ENCODE results near the gene MGAT1.
"Not testable (repeated sequence)": the region's sequence is repeated elsewhere in the genome, so short reads cannot be mapped to it uniquely, and the experiment has no call there.

MGAT1 gene

GRCh38 chr5:180831139-180832093 lies 28.8 kb upstream of the MGAT1 start:
- Mint-ChIP-seq H3K4me3 (peak overlapping the region; percentile 99), H3K36me3 (ENCODE audit: insufficient read depth) (peaks cover 23% of the 10 kb centered on the region), H3K4me1 (peaks cover 48% of the 10 kb centered on the region), H3K27me3 (no peaks in the 10 kb centered on the region), H3K9me3 (no peaks in the 10 kb centered on the region), H3K27ac (ENCODE audit: low read depth) (peak overlapping the region; percentile 98)
- peak; percentile 50 to 59 for DNase-seq (ENCODE audit: low spot score in 2 of 2)
- ATAC-seq (replicated peaks; ENCODE audit: extremely low read depth, poor library complexity, severe bottlenecking): peak; percentile 69

- peak; percentile 51 to 63 for DNase-seq (ENCODE audit: low spot score in 2 of 2)
Observed at GRCh38 chr5:180830253-180831138, 27.9 kb upstream of the MGAT1 start.

GRCh38 chr5:180829726-180830125 lies 27.1 kb upstream of the MGAT1 start:
- peaks cover 42% of the 10 kb centered on the region for H3K4me1 Mint-ChIP-seq
- DNase-seq (ENCODE audit: low spot score in 2 of 2): no peak

More at GRCh38 chr5:180830253-180831138, 27.9 kb upstream of the MGAT1 start:
- H3K27ac Mint-ChIP-seq (ENCODE audit: low read depth): peak overlapping the region; percentile 98
- no peaks in the 10 kb centered on the region for H3K9me3 Mint-ChIP-seq
- H3K4me3 Mint-ChIP-seq: peak overlapping the region; percentile 99
- ATAC-seq (replicated peaks; ENCODE audit: extremely low read depth, poor library complexity, severe bottlenecking): peak; percentile 74
- H3K27me3 Mint-ChIP-seq: no peaks in the 10 kb centered on the region
- H3K4me1 Mint-ChIP-seq: peaks cover 44% of the 10 kb centered on the region
- H3K36me3 Mint-ChIP-seq (ENCODE audit: insufficient read depth): peaks cover 23% of the 10 kb centered on the region

GRCh38 chr5:180828756-180829531 lies 26.3 kb upstream of the MGAT1 start:
- not testable (repeated sequence) for H3K27ac Mint-ChIP-seq (ENCODE audit: low read depth); H3K4me3 Mint-ChIP-seq; H3K9me3 Mint-ChIP-seq; DNase-seq (ENCODE audit: low spot score in 2 of 2); H3K27me3 Mint-ChIP-seq; ATAC-seq (replicated peaks; ENCODE audit: extremely low read depth, poor library complexity, severe bottlenecking)
- Mint-ChIP-seq H3K4me1 (peaks cover 34% of the 10 kb centered on the region), H3K36me3 (ENCODE audit: insufficient read depth) (peaks cover 17% of the 10 kb centered on the region)

More at GRCh38 chr5:180829726-180830125, 27.1 kb upstream of the MGAT1 start:
- Mint-ChIP-seq H3K36me3 (ENCODE audit: insufficient read depth) (peaks cover 20% of the 10 kb centered on the region), H3K4me3 (peak overlapping the region; percentile 99), H3K9me3 (no peaks in the 10 kb centered on the region), H3K27me3 (no peaks in the 10 kb centered on the region), H3K27ac (ENCODE audit: low read depth) (peak overlapping the region; percentile 98)
- no peak for ATAC-seq (replicated peaks; ENCODE audit: extremely low read depth, poor library complexity, severe bottlenecking)

- not testable (repeated sequence) for DNase-seq (ENCODE audit: low spot score in 2 of 2); H3K4me3 Mint-ChIP-seq; ATAC-seq (replicated peaks; ENCODE audit: extremely low read depth, poor library complexity, severe bottlenecking); H3K27me3 Mint-ChIP-seq; H3K9me3 Mint-ChIP-seq; H3K27ac Mint-ChIP-seq (ENCODE audit: low read depth)
- Mint-ChIP-seq H3K4me1 (peaks cover 26% of the 10 kb centered on the region), H3K36me3 (ENCODE audit: insufficient read depth) (peaks cover 15% of the 10 kb centered on the region)
Observed at GRCh38 chr5:180827374-180827773, 24.8 kb upstream of the MGAT1 start.

- Mint-ChIP-seq H3K27ac (ENCODE audit: low read depth) (no peak overlapping the region), H3K4me3 (no peak overlapping the region), H3K4me1 (peaks cover 19% of the 10 kb centered on the region), H3K27me3 (no peaks in the 10 kb centered on the region), H3K36me3 (ENCODE audit: insufficient read depth) (peaks cover 8% of the 10 kb centered on the region), H3K9me3 (no peaks in the 10 kb centered on the region)
- ATAC-seq (replicated peaks; ENCODE audit: extremely low read depth, poor library complexity, severe bottlenecking): no peak
- DNase-seq (ENCODE audit: low spot score in 2 of 2): no peak
Observed at GRCh38 chr5:180825768-180826525, 23.3 kb upstream of the MGAT1 start.

- no peaks in the 10 kb centered on the region for H3K9me3 Mint-ChIP-seq
- no peak overlapping the region for H3K27ac Mint-ChIP-seq (ENCODE audit: low read depth)
- peaks cover 8% of the 10 kb centered on the region for H3K4me1 Mint-ChIP-seq
- ATAC-seq (replicated peaks; ENCODE audit: extremely low read depth, poor library complexity, severe bottlenecking) (no peak), DNase-seq (ENCODE audit: low spot score in 2 of 2) (no peak)
- no peak overlapping the region for H3K4me3 Mint-ChIP-seq
- H3K27me3 Mint-ChIP-seq: no peaks in the 10 kb centered on the region
- H3K36me3 Mint-ChIP-seq (ENCODE audit: insufficient read depth): peaks cover 3% of the 10 kb centered on the region
Observed at GRCh38 chr5:180824630-180825476, 22.2 kb upstream of the MGAT1 start.

- no peaks in the 10 kb centered on the region for H3K9me3 Mint-ChIP-seq
- H3K4me3 Mint-ChIP-seq: no peak overlapping the region
- peaks cover under 1% of the 10 kb centered on the region for H3K4me1 Mint-ChIP-seq
- DNase-seq (ENCODE audit: low spot score in 2 of 2): no peak
- H3K27me3 Mint-ChIP-seq: no peaks in the 10 kb centered on the region
- no peak overlapping the region for H3K27ac Mint-ChIP-seq (ENCODE audit: low read depth)
- H3K36me3 Mint-ChIP-seq (ENCODE audit: insufficient read depth): peaks cover 3% of the 10 kb centered on the region
- no peak for ATAC-seq (replicated peaks; ENCODE audit: extremely low read depth, poor library complexity, severe bottlenecking)
Observed at GRCh38 chr5:180823940-180824629, 21.5 kb upstream of the MGAT1 start.

GRCh38 chr5:180823346-180823745 lies 20.7 kb upstream of the MGAT1 start:
- no peak overlapping the region for H3K4me3 Mint-ChIP-seq
- H3K36me3 Mint-ChIP-seq (ENCODE audit: insufficient read depth): peaks cover 3% of the 10 kb centered on the region
- peaks cover 7% of the 10 kb centered on the region for H3K27me3 Mint-ChIP-seq
- ATAC-seq (replicated peaks; ENCODE audit: extremely low read depth, poor library complexity, severe bottlenecking): no peak
- no peaks in the 10 kb centered on the region for H3K9me3 Mint-ChIP-seq
- no peak for DNase-seq (ENCODE audit: low spot score in 2 of 2)
- H3K4me1 Mint-ChIP-seq: no peaks in the 10 kb centered on the region
- no peak overlapping the region for H3K27ac Mint-ChIP-seq (ENCODE audit: low read depth)

GRCh38 chr5:180821538-180821937 lies 18.9 kb upstream of the MGAT1 start:
- Mint-ChIP-seq H3K9me3 (no peaks in the 10 kb centered on the region), H3K27me3 (peaks cover 11% of the 10 kb centered on the region), H3K4me1 (no peaks in the 10 kb centered on the region), H3K4me3 (no peak overlapping the region), H3K36me3 (ENCODE audit: insufficient read depth) (peaks cover 3% of the 10 kb centered on the region), H3K27ac (ENCODE audit: low read depth) (no peak overlapping the region)
- ATAC-seq (replicated peaks; ENCODE audit: extremely low read depth, poor library complexity, severe bottlenecking) (no peak), DNase-seq (ENCODE audit: low spot score in 2 of 2) (no peak)

Data from central memory CD8-positive, alpha-beta T cell (primary cell).